DND-41 (cell line): ENCODE results near the gene ULBP1.

Source experiments
- EZH2 ChIP-seq: IDR thresholded peaks from 3 replicates; pipeline ENCODE4 v1.6.1; 2012; ENCODE audit warnings: borderline replicate concordance, low read depth, mild to moderate bottlenecking, moderate library complexity, low read length, inconsistent platforms; ENCODE audit not compliant: severe bottlenecking
- TF ChIP-seq, protein P1 (sequence below): IDR thresholded peaks from 2 replicates; pipeline ENCODE4 v1.5.1; 2012; ENCODE audit warnings: borderline replicate concordance, low read length, moderate library complexity, mild to moderate bottlenecking; ENCODE audit not compliant: poor library complexity, severe bottlenecking; ENCODE audit errors: extremely low read depth

DNA sequence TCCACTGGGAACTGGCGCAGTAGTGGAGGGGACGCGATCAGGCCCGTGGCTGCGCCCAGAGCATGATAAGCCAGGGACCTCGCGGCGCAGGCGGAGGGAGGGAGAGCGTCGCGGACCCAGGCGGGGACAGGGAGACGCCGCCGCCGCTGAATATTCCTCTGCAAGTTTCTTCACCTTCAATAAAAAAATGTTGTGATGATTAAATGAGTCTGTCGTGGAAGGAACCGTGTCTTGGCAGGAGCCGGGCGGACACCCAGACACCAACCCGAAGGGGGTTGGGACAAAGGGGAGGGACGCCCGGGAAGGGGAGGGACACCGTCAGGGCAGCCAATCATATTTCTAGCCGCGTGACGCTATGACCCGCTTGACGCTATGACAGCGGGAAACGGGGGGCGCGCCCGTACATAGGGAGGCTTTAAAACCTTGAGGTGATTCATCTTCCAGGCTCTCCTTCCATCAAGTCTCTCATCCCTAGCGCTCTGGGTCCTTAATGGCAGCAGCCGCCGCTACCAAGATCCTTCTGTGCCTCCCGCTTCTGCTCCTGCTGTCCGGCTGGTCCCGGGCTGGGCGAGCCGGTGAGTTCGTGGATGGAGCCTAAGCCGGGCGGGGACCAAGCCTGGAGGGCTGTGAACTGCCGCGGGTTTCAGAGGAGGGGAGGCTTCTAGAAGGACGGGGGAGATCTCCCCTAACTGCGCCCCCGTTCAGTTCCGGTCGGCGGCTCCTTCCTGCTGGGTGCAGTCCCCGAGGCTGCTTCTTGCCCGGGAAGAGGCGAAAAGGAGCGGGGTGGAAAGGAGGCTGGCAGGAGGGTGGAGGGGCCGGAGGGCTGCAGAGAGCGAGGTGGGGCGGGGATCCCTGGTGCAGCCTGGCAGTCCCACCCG, 21.9 kb upstream of the ULBP1 start, which contains the start of gene ULBP2:
- TF ChIP-seq, protein P1, sequence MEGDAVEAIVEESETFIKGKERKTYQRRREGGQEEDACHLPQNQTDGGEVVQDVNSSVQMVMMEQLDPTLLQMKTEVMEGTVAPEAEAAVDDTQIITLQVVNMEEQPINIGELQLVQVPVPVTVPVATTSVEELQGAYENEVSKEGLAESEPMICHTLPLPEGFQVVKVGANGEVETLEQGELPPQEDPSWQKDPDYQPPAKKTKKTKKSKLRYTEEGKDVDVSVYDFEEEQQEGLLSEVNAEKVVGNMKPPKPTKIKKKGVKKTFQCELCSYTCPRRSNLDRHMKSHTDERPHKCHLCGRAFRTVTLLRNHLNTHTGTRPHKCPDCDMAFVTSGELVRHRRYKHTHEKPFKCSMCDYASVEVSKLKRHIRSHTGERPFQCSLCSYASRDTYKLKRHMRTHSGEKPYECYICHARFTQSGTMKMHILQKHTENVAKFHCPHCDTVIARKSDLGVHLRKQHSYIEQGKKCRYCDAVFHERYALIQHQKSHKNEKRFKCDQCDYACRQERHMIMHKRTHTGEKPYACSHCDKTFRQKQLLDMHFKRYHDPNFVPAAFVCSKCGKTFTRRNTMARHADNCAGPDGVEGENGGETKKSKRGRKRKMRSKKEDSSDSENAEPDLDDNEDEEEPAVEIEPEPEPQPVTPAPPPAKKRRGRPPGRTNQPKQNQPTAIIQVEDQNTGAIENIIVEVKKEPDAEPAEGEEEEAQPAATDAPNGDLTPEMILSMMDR = no peak
- no peak for TF ChIP-seq EZH2
